HepG2 (cell line): ENCODE results near the gene TMEM154. TPM values are rescaled to one million over a fixed set of nuclear protein-coding genes. Genes with fewer than 3 reads are reported as not detected.

Experiments
- ATAC-seq: fragments of 200-7000 bp; cut with Tn5 transposase; 3 replicates; pipeline ENCODE4 v1.9.1; 2020; ENCODE audit warnings: mild to moderate bottlenecking, moderate library complexity
- BruUV-seq: library from RNA; stranded (reverse); fragments of 400-500 nt; replicated peaks from 2 replicates; lab custom pipeline; 2021; lab: Mats Ljungman, UMichigan
- CTCF ChIA-PET: fragments of 300-600 bp; formaldehyde crosslinking; extraction: SDS; loops from one replicate; lab custom pipeline; 2021; ENCODE audit warnings: low total read pairs, inconsistent platforms, low intra/inter-chr PET ratio; lab: Yijun Ruan, JAX
- POLR2A ChIA-PET: fragments of 350-600 bp; sonication (Branson Sonifier 250); formaldehyde crosslinking; loops from one replicate; lab custom pipeline; 2020; ENCODE audit warnings: antibody characterized with exemption, inconsistent platforms; lab: Yijun Ruan, JAX
- DNase-seq: peaks from one replicate; pipeline ENCODE4 v3.0.0-alpha.2; 2015; ENCODE audit warnings: low spot score
- FAIRE-seq: peaks from 3 replicates; lab custom pipeline; 2011; peaks lifted over from hg19 to GRCh38; lab: Jason Lieb, UNC
- H2AFZ ChIP-seq: one replicate; pipeline ENCODE4 v1.6.1; 2011; ENCODE audit warnings: low read length, inconsistent platforms
- H3K27ac ChIP-seq: fragments of 300-600 bp; 3 replicates; pipeline ENCODE4 v1.8.0; 2011; ENCODE audit warnings: mixed run types, mild to moderate bottlenecking, mixed read lengths, low read length, inconsistent platforms; ENCODE audit not compliant: insufficient read depth; ENCODE audit errors: extremely low read length
- H3K27me3 ChIP-seq, 2 experiments: fragments of 200-600 bp in 1 of 2; 2 replicates in 1 of 2; 3 replicates in 1 of 2; pipeline versions ENCODE4 v1.6.0 to v1.8.0; 2011; ENCODE audit warnings: low read length in 2 of 2, mild to moderate bottlenecking in 2 of 2, moderate library complexity in 2 of 2, inconsistent platforms in 1 of 2; ENCODE audit not compliant: insufficient read depth in 2 of 2, control insufficient read depth in 1 of 2
- H3K36me3 ChIP-seq, 2 experiments: fragments of 200-600 bp in 1 of 2; replicated peaks in 1 of 2; 2 replicates in 1 of 2; 3 replicates in 1 of 2; pipeline versions ENCODE4 v1.5.1 to v1.8.0; 2011; ENCODE audit warnings: low read length in 2 of 2, inconsistent platforms in 1 of 2; ENCODE audit not compliant: insufficient read depth in 2 of 2, control insufficient read depth in 1 of 2
- H3K4me1 ChIP-seq: 2 replicates; pipeline ENCODE4 v1.5.1; 2012; ENCODE audit warnings: low read length, inconsistent platforms; ENCODE audit not compliant: insufficient read depth
- H3K4me2 ChIP-seq: 2 replicates; pipeline ENCODE4 v1.6.0; 2011; ENCODE audit warnings: low read depth, low read length, inconsistent platforms
- H3K4me3 ChIP-seq, 3 experiments: fragments of 200-600 bp in 1 of 3; sonication (generic), shearing (Covaris generic) in 1 of 3; replicated peaks in 1 of 3; 2 replicates each; pipeline ENCODE4 v1.5.1; 2011 to 2016; ENCODE audit warnings: low read length in 3 of 3, inconsistent platforms in 2 of 3, low read depth in 2 of 3, mild to moderate bottlenecking in 2 of 3, control low read depth in 1 of 3, mixed read lengths in 1 of 3; ENCODE audit not compliant: insufficient read depth in 1 of 3
- H3K79me2 ChIP-seq: one replicate; pipeline ENCODE4 v1.6.1; 2011; ENCODE audit warnings: low read length, inconsistent platforms; ENCODE audit not compliant: insufficient read depth
- H3K9ac ChIP-seq: 2 replicates; pipeline ENCODE4 v1.6.0; 2011; ENCODE audit warnings: mild to moderate bottlenecking, low read depth, low read length, inconsistent platforms; ENCODE audit not compliant: insufficient read depth
- H3K9me3 ChIP-seq: 2 replicates; pipeline ENCODE4 v1.5.1; 2012; ENCODE audit warnings: mild to moderate bottlenecking, low read length
- H4K20me1 ChIP-seq: 2 replicates; pipeline ENCODE4 v1.6.0; 2011; ENCODE audit warnings: inconsistent platforms, mild to moderate bottlenecking, low read length, moderate library complexity; ENCODE audit not compliant: insufficient read depth
- NR2F6 ChIP-seq, 2 experiments: IDR thresholded peaks; 2 replicates each; pipeline ENCODE4 v1.6.1; 2016; ENCODE audit warnings: antibody characterized with exemption in 1 of 2, mild to moderate bottlenecking in 1 of 2
- ZFAT ChIP-seq: sonication (generic); formaldehyde crosslinking; conservative IDR thresholded peaks from 2 replicates; pipeline ENCODE4 v1.8.1; 2023; ENCODE audit warnings: missing genetic modification reagents, inconsistent platforms
- ZMAT3 ChIP-seq: sonication (generic); formaldehyde crosslinking; conservative IDR thresholded peaks from 2 replicates; pipeline ENCODE4 v1.7.0; 2021; ENCODE audit warnings: missing genetic modification reagents
- ZNF609 ChIP-seq: sonication (generic); formaldehyde crosslinking; IDR thresholded peaks from 2 replicates; pipeline ENCODE4 v1.4.0; 2020; ENCODE audit warnings: mild to moderate bottlenecking, missing genetic modification reagents, borderline replicate concordance
- WGBS: methylation state at CpG from one replicate; pipeline ENCODE4 v1.1.6; 2017; ENCODE audit warnings: low lambda C conversion rate; 5-methylcytosine and 5-hydroxymethylcytosine counted together
- in situ Hi-C: cut with HindIII; loops from 2 replicates; pipeline ENCODE4 v1.10.0; 2017; ENCODE audit warnings: low pct_unique_long_range_greater_than_20kb; ENCODE audit not compliant: extremely low pct_ligation_motif_present
- intact Hi-C: fragments of 100-400 bp; cut with micrococcal nuclease; formaldehyde crosslinking; loops from one replicate; pipeline ENCODE4 v1.10.0; 2022; ENCODE audit not compliant: unreplicated experiment
- polyA plus RNA-seq, 8 experiments: library from polyadenylated mRNA; depleted of rRNA in 3 of 8; stranded (reverse) in 7 of 8; unstranded in 1 of 8; fragments of >200 nt; fragmentation: Illumina TruSeq in 4 of 8; extraction: Trizol in 4 of 8; gene quantifications; 2 replicates each; pipeline versions ENCODE4 v1.2.1 to v1.2.3, GENCODE V29; 2011 to 2016; ENCODE audit warnings: low read depth in 4 of 8, missing spikeins in 1 of 8, mixed read lengths in 1 of 8; ENCODE audit not compliant: insufficient read depth in 1 of 8
- total RNA-seq, 5 experiments: library from RNA; depleted of rRNA; stranded (reverse); fragments of >200 nt; fragmentation: Illumina TruSeq; extraction: Trizol; gene quantifications; 2 replicates each; pipeline ENCODE4 v1.2.3, GENCODE V29; 2016; ENCODE audit warnings: low read depth in 1 of 5
- TF ChIP-seq, protein P1 (sequence below): sonication (generic); formaldehyde crosslinking; IDR thresholded peaks from 2 replicates; pipeline ENCODE4 v1.4.0; 2020; ENCODE audit warnings: missing genetic modification reagents

Gene TMEM154
- total and polyA plus RNA-seq, 2 of the 13 experiments (the other 11 are each of a cell fraction or from before 2014, with no cell fraction given), result 0.03 TPM; not detected in 1

DNA sequence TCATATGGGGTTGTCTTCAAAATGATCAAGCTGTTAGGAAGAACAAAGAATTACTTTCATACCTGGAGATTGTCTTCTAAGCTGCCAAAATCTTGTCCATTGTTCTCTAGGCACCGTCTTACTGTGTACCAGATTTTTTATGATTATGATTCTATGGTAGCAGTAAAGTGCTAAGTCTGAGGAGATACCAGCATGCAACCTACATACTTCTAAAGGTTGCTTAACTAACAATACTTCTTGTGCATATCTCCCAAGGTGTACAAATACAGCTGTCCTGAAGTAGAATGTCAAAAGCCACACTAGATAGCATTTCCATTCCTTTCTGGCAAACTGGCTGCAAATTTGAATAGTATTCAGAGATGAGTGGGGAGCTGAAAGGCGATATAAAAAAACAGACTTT is 81.3 kb downstream of the TMEM154 start:
- BruUV-seq, result no TSS peak
- DNase-seq, result no peak
- Histone ChIP-seq H3K79me2 (no peaks in the 10 kb centered on the region), H3K9ac (no peak overlapping the region), H3K27me3 (peaks cover 0 to 4% of the 10 kb centered on the region in 2 experiments; a peak in 1 of 5 replicates), H4K20me1 (no peaks in the 10 kb centered on the region), H3K27ac (no peak overlapping the region), H3K9me3 (no peaks in the 10 kb centered on the region), H3K36me3 (no peaks in the 10 kb centered on the region), H3K4me1 (no peaks in the 10 kb centered on the region), H3K4me2 (no peak overlapping the region), H3K4me3 (no peak overlapping the region), H2AFZ (no peak overlapping the region)
- 33% methylated on average over 2 of the region's 2 CpGs for WGBS
- in situ Hi-C loops (no loop called here), intact Hi-C loops (no loop called here)
- no peak for FAIRE-seq
- no peak for TF ChIP-seq NR2F6 (IDR thresholded peaks at IDR 0.05)
- TF ChIP-seq NR2F6 (CRISPR knock-in tag; IDR thresholded peaks at IDR 0.05), result no peak
- TF ChIP-seq ZNF609, result no peak
- TF ChIP-seq, protein P1, sequence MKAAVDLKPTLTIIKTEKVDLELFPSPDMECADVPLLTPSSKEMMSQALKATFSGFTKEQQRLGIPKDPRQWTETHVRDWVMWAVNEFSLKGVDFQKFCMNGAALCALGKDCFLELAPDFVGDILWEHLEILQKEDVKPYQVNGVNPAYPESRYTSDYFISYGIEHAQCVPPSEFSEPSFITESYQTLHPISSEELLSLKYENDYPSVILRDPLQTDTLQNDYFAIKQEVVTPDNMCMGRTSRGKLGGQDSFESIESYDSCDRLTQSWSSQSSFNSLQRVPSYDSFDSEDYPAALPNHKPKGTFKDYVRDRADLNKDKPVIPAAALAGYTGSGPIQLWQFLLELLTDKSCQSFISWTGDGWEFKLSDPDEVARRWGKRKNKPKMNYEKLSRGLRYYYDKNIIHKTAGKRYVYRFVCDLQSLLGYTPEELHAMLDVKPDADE (CRISPR knock-in tag), result no peak
- no peak for TF ChIP-seq ZMAT3 (CRISPR knock-in tag)
- no peak for TF ChIP-seq ZFAT (CRISPR knock-in tag)
- ChIA-PET CTCF (no interaction called here), POLR2A (no interaction called here)
- ATAC-seq, result no peak
